ENCODE data around the gene CDSN.
"Not testable (repeated sequence)": the region's sequence is repeated elsewhere in the genome, so short reads cannot be mapped to it uniquely, and the experiment has no call there.

DNA sequence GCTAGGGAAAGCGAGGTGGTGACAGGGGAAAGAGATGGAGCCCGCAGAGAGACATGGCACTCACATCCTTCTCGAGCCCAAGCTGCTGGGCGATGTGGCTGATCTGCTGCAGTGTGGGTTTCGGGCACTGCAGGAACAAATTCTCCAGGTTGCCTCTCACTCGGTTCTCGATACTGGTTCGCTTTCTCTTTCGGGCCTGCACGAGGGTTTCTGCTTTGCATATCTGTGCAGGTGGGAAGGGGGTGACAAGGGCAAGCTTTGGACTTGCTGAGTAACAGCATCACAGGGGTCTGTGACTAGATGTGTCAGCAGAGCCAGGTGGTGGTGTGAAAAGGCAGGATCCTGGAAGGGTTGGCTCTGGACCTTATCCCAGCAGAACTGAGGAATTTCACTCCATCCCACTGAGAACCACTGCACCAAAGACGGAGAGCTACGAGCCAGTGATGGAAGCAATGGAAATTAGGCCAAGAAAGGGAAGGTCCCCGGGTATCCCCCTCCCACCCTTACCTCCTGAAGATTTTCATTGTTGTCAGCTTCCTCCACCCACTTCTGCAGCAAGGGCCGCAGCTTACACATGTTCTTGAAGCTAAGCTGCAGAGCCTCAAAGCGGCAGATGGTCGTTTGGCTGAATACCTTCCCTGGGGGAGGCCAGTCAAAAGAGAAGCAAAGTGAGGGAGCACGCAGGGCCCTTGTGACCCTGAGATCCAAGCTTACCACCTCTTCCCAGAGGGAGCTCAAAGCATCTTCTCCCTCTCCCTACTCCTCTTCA, 45.0 kb upstream of the CDSN start:
- not testable (repeated sequence) for TF ChIP-seq POLR2A (IDR thresholded peaks at IDR 0.05; ENCODE audit: low read depth); POLR2AphosphoS5 (IDR thresholded peaks at IDR 0.05); EP300 (IDR thresholded peaks at IDR 0.05)
- TF ChIP-seq, protein P1, sequence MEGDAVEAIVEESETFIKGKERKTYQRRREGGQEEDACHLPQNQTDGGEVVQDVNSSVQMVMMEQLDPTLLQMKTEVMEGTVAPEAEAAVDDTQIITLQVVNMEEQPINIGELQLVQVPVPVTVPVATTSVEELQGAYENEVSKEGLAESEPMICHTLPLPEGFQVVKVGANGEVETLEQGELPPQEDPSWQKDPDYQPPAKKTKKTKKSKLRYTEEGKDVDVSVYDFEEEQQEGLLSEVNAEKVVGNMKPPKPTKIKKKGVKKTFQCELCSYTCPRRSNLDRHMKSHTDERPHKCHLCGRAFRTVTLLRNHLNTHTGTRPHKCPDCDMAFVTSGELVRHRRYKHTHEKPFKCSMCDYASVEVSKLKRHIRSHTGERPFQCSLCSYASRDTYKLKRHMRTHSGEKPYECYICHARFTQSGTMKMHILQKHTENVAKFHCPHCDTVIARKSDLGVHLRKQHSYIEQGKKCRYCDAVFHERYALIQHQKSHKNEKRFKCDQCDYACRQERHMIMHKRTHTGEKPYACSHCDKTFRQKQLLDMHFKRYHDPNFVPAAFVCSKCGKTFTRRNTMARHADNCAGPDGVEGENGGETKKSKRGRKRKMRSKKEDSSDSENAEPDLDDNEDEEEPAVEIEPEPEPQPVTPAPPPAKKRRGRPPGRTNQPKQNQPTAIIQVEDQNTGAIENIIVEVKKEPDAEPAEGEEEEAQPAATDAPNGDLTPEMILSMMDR (IDR thresholded peaks at IDR 0.05): not testable (repeated sequence)

Measured in esophagus muscularis mucosa (tissue), 4 donors.